ENCODE measurements around the gene AURKB. TPM values are rescaled to one million over a fixed set of nuclear protein-coding genes. Genes with fewer than 3 reads are reported as not detected.

Gene AURKB
- total RNA-seq (1 to 10 TPM in 1 of 2 experiments, under 1 TPM in 1; 0.56 to 1.4 TPM), total RNA-seq (0 to 113 (median 0.70) reads per million in 172 experiments)
- polyA plus RNA-seq (2013, experiment 1 of 2) = 2.2 TPM
- polyA plus RNA-seq (2013, experiment 2 of 2) = 5.0 TPM

DNA sequence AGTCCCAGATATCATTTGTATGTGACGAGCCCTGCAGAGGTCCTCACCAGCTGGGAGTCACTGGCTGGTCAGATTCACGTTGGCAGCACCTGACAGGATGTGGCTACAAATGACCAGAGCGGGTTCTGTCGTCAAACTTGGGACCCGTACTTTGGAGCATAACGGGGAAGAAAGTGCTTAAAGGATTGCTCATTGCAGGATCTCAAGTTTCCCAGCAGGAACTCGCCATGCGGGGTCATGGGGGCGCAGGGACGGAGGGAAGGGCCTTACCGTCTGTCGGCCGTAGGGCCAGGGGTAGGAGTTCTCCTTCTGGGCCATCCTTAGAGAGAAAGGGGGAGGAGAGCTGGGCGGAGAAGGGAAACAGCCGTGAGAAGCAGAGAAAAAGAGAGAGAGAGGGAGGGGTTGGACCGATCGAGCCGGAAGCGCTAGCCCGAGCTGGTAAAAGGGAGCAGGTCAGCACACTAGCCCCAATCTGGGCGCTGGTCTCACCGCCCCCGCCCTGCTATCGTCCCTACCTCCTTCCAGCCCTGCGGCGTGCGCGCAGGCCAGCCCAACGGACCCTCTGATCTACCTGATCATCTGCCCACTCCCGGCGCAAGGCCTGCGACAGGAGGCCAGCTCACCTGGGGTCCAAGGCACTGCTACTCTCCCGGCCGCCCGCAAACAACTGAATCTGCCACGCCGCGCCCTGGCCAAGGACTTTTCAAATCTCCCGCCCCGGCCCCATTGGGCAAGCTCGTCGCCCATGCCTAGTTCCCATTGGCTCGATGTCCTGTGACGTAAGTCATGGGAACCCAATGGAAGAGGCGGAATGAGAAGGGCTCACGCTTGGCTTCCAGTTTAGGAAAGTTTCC, at the start of gene AURKB:
TSS of gene AURKB (minus strand) at position 669 of the 854 bp plus-strand sequence. CDS start at position 318, 351 bp downstream.
- ChIA-PET CTCF (interaction anchor here (0.6 to 1.8 kb wide), 8 partner anchors 11 to 693 kb away, joined by 3 to 6 read pairs (median 4); partner anchors contain the start of gene CTC1), POLR2A (interaction anchor here (0.6 to 8.7 kb wide), 16 partner anchors 9 to 91 kb away, joined by 3 to 109 read pairs (median 8); partner anchors contain the start of genes BORCS6, CTC1 and PFAS)
- H3K27ac ChIP-seq (ENCODE audit: low read depth in 1 of 2, low read length in 2 of 2) = peak within 1 kb of the TSS; percentile 40 to 50
- Mint-ChIP-seq H3K4me3 (peak within 1 kb of the TSS; percentile 90), H3K9me3 (no peaks in the 10 kb centered on the region), H3K4me1 (ENCODE audit: low read depth) (peaks cover 19% of the 10 kb centered on the region), H3K27me3 (no peaks in the 10 kb centered on the region), H3K27ac (peak within 1 kb of the TSS; percentile 27), H3K36me3 (ENCODE audit: low read depth) (no peaks in the 10 kb centered on the region)
- TF ChIP-seq, protein P1, sequence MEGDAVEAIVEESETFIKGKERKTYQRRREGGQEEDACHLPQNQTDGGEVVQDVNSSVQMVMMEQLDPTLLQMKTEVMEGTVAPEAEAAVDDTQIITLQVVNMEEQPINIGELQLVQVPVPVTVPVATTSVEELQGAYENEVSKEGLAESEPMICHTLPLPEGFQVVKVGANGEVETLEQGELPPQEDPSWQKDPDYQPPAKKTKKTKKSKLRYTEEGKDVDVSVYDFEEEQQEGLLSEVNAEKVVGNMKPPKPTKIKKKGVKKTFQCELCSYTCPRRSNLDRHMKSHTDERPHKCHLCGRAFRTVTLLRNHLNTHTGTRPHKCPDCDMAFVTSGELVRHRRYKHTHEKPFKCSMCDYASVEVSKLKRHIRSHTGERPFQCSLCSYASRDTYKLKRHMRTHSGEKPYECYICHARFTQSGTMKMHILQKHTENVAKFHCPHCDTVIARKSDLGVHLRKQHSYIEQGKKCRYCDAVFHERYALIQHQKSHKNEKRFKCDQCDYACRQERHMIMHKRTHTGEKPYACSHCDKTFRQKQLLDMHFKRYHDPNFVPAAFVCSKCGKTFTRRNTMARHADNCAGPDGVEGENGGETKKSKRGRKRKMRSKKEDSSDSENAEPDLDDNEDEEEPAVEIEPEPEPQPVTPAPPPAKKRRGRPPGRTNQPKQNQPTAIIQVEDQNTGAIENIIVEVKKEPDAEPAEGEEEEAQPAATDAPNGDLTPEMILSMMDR (IDR thresholded peaks at IDR 0.05) = no peak
- peak within 1 kb of the TSS; percentile 76 for H3K4me3 ChIP-seq (ENCODE audit: low read length)
- DNase-seq (peak; percentile 84 to 97 (median 90)), ATAC-seq (ENCODE audit: poor library complexity) (peak; percentile 100)
- H3K36me3 ChIP-seq (ENCODE audit: insufficient read depth, low read length) = no peaks in the 10 kb centered on the region
- intact Hi-C loops (cut with DNase I, micrococcal nuclease) = loop anchor here (1.0 to 5.0 kb wide), 2 partner anchors 12 to 37 kb away; partner anchors contain the start of genes CTC1 (in 2 of the 2) and PFAS (in 2 of the 2)
- H3K27me3 ChIP-seq (ENCODE audit: control insufficient read depth in 1 of 2, insufficient read depth in 2 of 2, low read length in 2 of 2) = no peaks in the 10 kb centered on the region
- H3K4me1 ChIP-seq (ENCODE audit: insufficient read depth, low read length) = peaks cover 16% of the 10 kb centered on the region
- no peaks in the 10 kb centered on the region for H3K9me3 ChIP-seq (ENCODE audit: control insufficient read depth in 1 of 2, insufficient read depth in 1 of 2, low read length in 2 of 2)

DNA sequence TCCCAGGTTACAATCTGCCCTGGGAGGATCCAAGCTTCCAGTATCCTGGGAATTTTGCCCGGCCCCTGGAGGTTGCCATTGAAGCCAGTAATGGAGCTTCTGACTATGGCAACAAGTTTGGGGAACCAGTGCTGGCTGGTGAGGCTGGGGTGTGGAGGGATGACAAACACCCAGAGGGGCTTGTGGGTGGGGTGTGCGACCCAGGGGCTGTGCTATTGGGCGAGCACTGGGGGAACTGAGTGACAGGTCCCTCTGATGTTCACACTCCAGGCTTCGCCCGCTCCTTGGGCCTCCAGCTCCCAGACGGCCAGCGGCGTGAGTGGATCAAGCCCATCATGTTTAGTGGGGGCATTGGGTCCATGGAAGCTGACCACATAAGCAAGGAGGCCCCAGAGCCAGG, 47.4 kb upstream of the AURKB start:
- ATAC-seq (ENCODE audit: poor library complexity) (no peak), DNase-seq (no peak)
- Mint-ChIP-seq H3K36me3 (ENCODE audit: low read depth) (peaks cover 47% of the 10 kb centered on the region), H3K9me3 (no peaks in the 10 kb centered on the region), H3K4me1 (ENCODE audit: low read depth) (no peaks in the 10 kb centered on the region), H3K27ac (no peak overlapping the region), H3K27me3 (no peaks in the 10 kb centered on the region), H3K4me3 (no peak overlapping the region)
- H3K27ac ChIP-seq (ENCODE audit: low read depth in 1 of 2, low read length in 2 of 2) = no peak overlapping the region
- H3K36me3 ChIP-seq (ENCODE audit: insufficient read depth, low read length) = peaks cover 38% of the 10 kb centered on the region
- H3K4me1 ChIP-seq (ENCODE audit: insufficient read depth, low read length) = no peaks in the 10 kb centered on the region
- H3K4me3 ChIP-seq (ENCODE audit: low read length) = no peak overlapping the region
- TF ChIP-seq, protein P1 (IDR thresholded peaks at IDR 0.05) = no peak
- intact Hi-C loops (cut with DNase I, micrococcal nuclease) = no loop called here
- no peaks in the 10 kb centered on the region for H3K27me3 ChIP-seq (ENCODE audit: control insufficient read depth in 1 of 2, insufficient read depth in 2 of 2, low read length in 2 of 2)
- H3K9me3 ChIP-seq (ENCODE audit: control insufficient read depth in 1 of 2, insufficient read depth in 1 of 2, low read length in 2 of 2) = no peaks in the 10 kb centered on the region
- ChIA-PET POLR2A (interaction anchor here (1.4 kb wide), 1 partner anchor 36 kb away, joined by 3 read pairs; no protein-coding TSS in a partner anchor), CTCF (no interaction called here)

DNA sequence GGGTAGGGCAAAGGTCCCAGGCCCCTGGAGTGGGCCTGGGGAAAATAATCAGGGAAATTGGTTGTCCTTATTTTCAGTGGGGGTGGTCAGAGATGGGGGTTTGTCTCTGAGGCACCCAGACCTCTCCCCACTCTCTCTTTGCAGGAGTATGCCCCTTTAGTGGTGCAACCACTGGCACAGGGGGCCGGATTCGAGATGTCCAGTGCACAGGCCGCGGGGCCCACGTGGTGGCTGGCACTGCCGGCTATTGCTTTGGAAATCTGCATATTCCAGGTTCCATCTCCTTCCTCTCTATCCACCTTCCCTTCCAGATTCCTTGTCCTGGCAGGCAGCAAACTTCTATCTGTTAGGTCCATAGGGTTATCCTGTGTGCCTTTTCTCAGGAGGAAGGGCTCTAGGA, 46.3 kb upstream of the AURKB start:
- no peaks in the 10 kb centered on the region for H3K9me3 ChIP-seq (ENCODE audit: control insufficient read depth in 1 of 2, insufficient read depth in 1 of 2, low read length in 2 of 2)
- peaks cover 34% of the 10 kb centered on the region for H3K36me3 ChIP-seq (ENCODE audit: insufficient read depth, low read length)
- intact Hi-C loops (cut with DNase I, micrococcal nuclease) = no loop called here
- CTCF ChIA-PET = no interaction called here
- DNase-seq (no peak), ATAC-seq (ENCODE audit: poor library complexity) (no peak)
- Mint-ChIP-seq H3K27ac (no peak overlapping the region), H3K36me3 (ENCODE audit: low read depth) (peaks cover 38% of the 10 kb centered on the region), H3K4me3 (no peak overlapping the region), H3K9me3 (no peaks in the 10 kb centered on the region), H3K4me1 (ENCODE audit: low read depth) (no peaks in the 10 kb centered on the region), H3K27me3 (no peaks in the 10 kb centered on the region)
- H3K27ac ChIP-seq (ENCODE audit: low read depth in 1 of 2, low read length in 2 of 2) = no peak overlapping the region
- H3K27me3 ChIP-seq (ENCODE audit: control insufficient read depth in 1 of 2, insufficient read depth in 2 of 2, low read length in 2 of 2) = no peaks in the 10 kb centered on the region
- TF ChIP-seq, protein P1 (IDR thresholded peaks at IDR 0.05) = no peak
- H3K4me1 ChIP-seq (ENCODE audit: insufficient read depth, low read length) = no peaks in the 10 kb centered on the region
- POLR2A ChIA-PET = interaction anchor here (1.4 kb wide), 1 partner anchor 35 kb away, joined by 3 read pairs; no protein-coding TSS in a partner anchor
- H3K4me3 ChIP-seq (ENCODE audit: low read length) = no peak overlapping the region

Measured in CD4-positive, alpha-beta T cell (primary cell).